ENCODE results near the gene KRT33B. TPM values are rescaled to one million over a fixed set of nuclear protein-coding genes. Genes with fewer than 3 reads are reported as not detected.
"Not testable (repeated sequence)": the region's sequence is repeated elsewhere in the genome, so short reads cannot be mapped to it uniquely, and the experiment has no call there.

KRT33B gene
- total and polyA plus RNA-seq, 3 experiments from 2014 or later = not detected

GRCh38 chr17:41396996-41397660 lies 27.5 kb upstream of the KRT33B start, which contains the start of gene KRT31:
Gene KRT31, minus strand, starts transcription at chr17:41397608. Its CDS starts 69 bp downstream, at chr17:41397539.
- peaks cover 5 to 28% of the 10 kb centered on the region in 2 donors for H3K27me3 Mint-ChIP-seq
- no peak within 1 kb of the TSS for H3K27ac ChIP-seq (ENCODE audit: low read depth, low read length)
- H3K9me3 Mint-ChIP-seq = no peaks in the 10 kb centered on the region
- no peak for DNase-seq
- POLR2A ChIA-PET = no interaction called here
- H3K4me3 Mint-ChIP-seq = no peak within 1 kb of the TSS
- H3K27ac Mint-ChIP-seq = no peak within 1 kb of the TSS
- H3K4me3 ChIP-seq (ENCODE audit: low read length) = no peak within 1 kb of the TSS
- H3K4me1 Mint-ChIP-seq = peaks cover 3 to 8% (median 5%) of the 10 kb centered on the region in 3 donors
- H3K36me3 Mint-ChIP-seq = peaks cover 0 to 4% (median 1%) of the 10 kb centered on the region in 3 donors
- no peaks in the 10 kb centered on the region for H3K27me3 ChIP-seq (ENCODE audit: insufficient read depth, low read length, poor library complexity, severe bottlenecking)
- H3K9me3 ChIP-seq (ENCODE audit: low read length) = no peaks in the 10 kb centered on the region
- H3K36me3 ChIP-seq (ENCODE audit: insufficient read depth, low read length) = no peaks in the 10 kb centered on the region
- CTCF ChIA-PET = no interaction called here
- no peaks in the 10 kb centered on the region for H3K4me1 ChIP-seq (ENCODE audit: insufficient read depth, low read length)

GRCh38 chr17:41396340-41396739 lies 26.7 kb upstream of the KRT33B start:
- DNase-seq = no peak
- Histone ChIP-seq H3K9me3 (ENCODE audit: low read length) (no peaks in the 10 kb centered on the region), H3K36me3 (ENCODE audit: insufficient read depth, low read length) (no peaks in the 10 kb centered on the region), H3K4me3 (ENCODE audit: low read length) (no peak overlapping the region), H3K27ac (ENCODE audit: low read depth, low read length) (no peak overlapping the region), H3K4me1 (ENCODE audit: insufficient read depth, low read length) (no peaks in the 10 kb centered on the region), H3K27me3 (ENCODE audit: insufficient read depth, low read length, poor library complexity, severe bottlenecking) (no peaks in the 10 kb centered on the region)
- Mint-ChIP-seq H3K27ac (peak overlapping the region in 1 of 8 donors; percentile 22), H3K36me3 (peaks cover 0 to 9% (median 1%) of the 10 kb centered on the region in 3 donors), H3K9me3 (no peaks in the 10 kb centered on the region), H3K27me3 (peaks cover 9 to 31% of the 10 kb centered on the region in 2 donors), H3K4me3 (no peak overlapping the region), H3K4me1 (peaks cover 3 to 6% (median 5%) of the 10 kb centered on the region in 3 donors)
- ChIA-PET CTCF (no interaction called here), POLR2A (interaction anchor here (0.7 kb wide), 1 partner anchor 62 kb away, joined by 5 read pairs; no protein-coding TSS in a partner anchor)

DNA sequence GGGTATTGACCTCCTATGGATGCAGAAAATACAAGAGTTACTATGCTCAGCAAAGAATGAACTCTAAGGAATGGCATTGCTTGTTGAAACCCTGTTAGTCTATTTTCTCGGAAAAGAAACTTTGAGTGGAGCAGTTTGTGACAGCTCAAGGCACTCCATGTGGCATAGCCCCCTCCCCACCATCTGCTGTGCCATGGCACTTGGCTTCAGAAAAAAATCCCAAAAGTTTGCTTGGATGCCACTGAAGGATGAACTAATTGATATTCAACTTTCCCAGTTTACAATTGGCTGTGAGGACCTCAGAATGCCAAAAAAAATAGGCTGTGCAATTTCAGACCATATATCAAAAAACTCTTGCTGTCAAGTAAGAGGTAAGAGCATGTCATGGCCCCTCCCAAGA lies 26.0 kb upstream of the KRT33B start:
- Histone ChIP-seq H3K36me3 (ENCODE audit: insufficient read depth, low read length) (no peaks in the 10 kb centered on the region), H3K9me3 (ENCODE audit: low read length) (no peaks in the 10 kb centered on the region), H3K4me3 (ENCODE audit: low read length) (no peak overlapping the region), H3K27ac (ENCODE audit: low read depth, low read length) (no peak overlapping the region), H3K27me3 (ENCODE audit: insufficient read depth, low read length, poor library complexity, severe bottlenecking) (no peaks in the 10 kb centered on the region), H3K4me1 (ENCODE audit: insufficient read depth, low read length) (no peaks in the 10 kb centered on the region)
- H3K4me3 Mint-ChIP-seq = no peak overlapping the region
- peaks cover 0 to 5% (median 1%) of the 10 kb centered on the region in 3 donors for H3K36me3 Mint-ChIP-seq
- CTCF ChIA-PET = no interaction called here
- no peaks in the 10 kb centered on the region for H3K9me3 Mint-ChIP-seq
- H3K4me1 Mint-ChIP-seq = peaks cover 3 to 6% (median 5%) of the 10 kb centered on the region in 3 donors
- no peak overlapping the region for H3K27ac Mint-ChIP-seq
- peaks cover 9 to 38% of the 10 kb centered on the region in 2 donors for H3K27me3 Mint-ChIP-seq
- POLR2A ChIA-PET = interaction anchor here (0.7 kb wide), 1 partner anchor 63 kb away, joined by 5 read pairs; no protein-coding TSS in a partner anchor
- no peak for DNase-seq

DNA sequence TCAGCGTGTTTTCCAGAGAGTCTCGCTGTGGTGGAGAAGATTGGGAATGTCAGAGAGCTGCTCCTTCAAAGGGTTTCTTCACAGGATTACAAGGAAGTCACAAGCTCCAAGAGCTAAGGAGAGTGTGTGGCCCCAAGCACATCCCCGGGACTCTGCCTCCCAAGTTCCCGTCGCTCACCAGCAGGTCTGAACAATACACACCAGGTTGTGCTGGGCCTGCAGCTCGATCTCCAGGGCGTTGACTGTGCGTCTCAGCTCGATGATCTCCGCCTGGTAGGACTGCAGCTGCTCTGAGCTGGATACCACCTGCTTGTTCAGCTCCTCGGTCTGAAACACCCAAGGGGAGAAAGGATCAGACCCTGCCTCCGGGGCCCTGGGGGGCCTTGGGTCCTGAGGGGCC lies 25.4 kb upstream of the KRT33B start:
- H3K4me3 Mint-ChIP-seq; H3K27ac Mint-ChIP-seq; H3K4me1 ChIP-seq (ENCODE audit: insufficient read depth, low read length); H3K36me3 Mint-ChIP-seq; H3K27ac ChIP-seq (ENCODE audit: low read depth, low read length); H3K4me1 Mint-ChIP-seq; H3K9me3 Mint-ChIP-seq; H3K27me3 ChIP-seq (ENCODE audit: insufficient read depth, low read length, poor library complexity, severe bottlenecking); DNase-seq; H3K4me3 ChIP-seq (ENCODE audit: low read length); CTCF ChIA-PET; H3K36me3 ChIP-seq (ENCODE audit: insufficient read depth, low read length); POLR2A ChIA-PET; H3K9me3 ChIP-seq (ENCODE audit: low read length): not testable (repeated sequence)
- H3K27me3 Mint-ChIP-seq = peaks cover 10 to 42% of the 10 kb centered on the region in 2 donors

GRCh38 chr17:41394254-41394996 lies 24.8 kb upstream of the KRT33B start:
- Mint-ChIP-seq H3K9me3 (no peaks in the 10 kb centered on the region), H3K27ac (no peak overlapping the region), H3K4me1 (peaks cover under 1 to 4% (median 4%) of the 10 kb centered on the region in 3 donors), H3K4me3 (no peak overlapping the region), H3K27me3 (peaks cover 14 to 44% of the 10 kb centered on the region in 2 donors), H3K36me3 (peaks cover 0 to 5% (median 2%) of the 10 kb centered on the region in 3 donors)
- Histone ChIP-seq H3K36me3 (ENCODE audit: insufficient read depth, low read length) (no peaks in the 10 kb centered on the region), H3K4me3 (ENCODE audit: low read length) (no peak overlapping the region), H3K4me1 (ENCODE audit: insufficient read depth, low read length) (no peaks in the 10 kb centered on the region), H3K9me3 (ENCODE audit: low read length) (no peaks in the 10 kb centered on the region), H3K27ac (ENCODE audit: low read depth, low read length) (no peak overlapping the region), H3K27me3 (ENCODE audit: insufficient read depth, low read length, poor library complexity, severe bottlenecking) (no peaks in the 10 kb centered on the region)
- CTCF ChIA-PET = no interaction called here
- POLR2A ChIA-PET = no interaction called here
- no peak for DNase-seq

- ChIA-PET POLR2A (no interaction called here), CTCF (no interaction called here)
- Histone ChIP-seq H3K4me1 (ENCODE audit: insufficient read depth, low read length) (no peaks in the 10 kb centered on the region), H3K9me3 (ENCODE audit: low read length) (no peaks in the 10 kb centered on the region), H3K4me3 (ENCODE audit: low read length) (no peak overlapping the region), H3K36me3 (ENCODE audit: insufficient read depth, low read length) (no peaks in the 10 kb centered on the region), H3K27me3 (ENCODE audit: insufficient read depth, low read length, poor library complexity, severe bottlenecking) (no peaks in the 10 kb centered on the region), H3K27ac (ENCODE audit: low read depth, low read length) (no peak overlapping the region)
- H3K27ac Mint-ChIP-seq = no peak overlapping the region
- peaks cover 0 to 3% (median 0%) of the 10 kb centered on the region in 5 donors for H3K9me3 Mint-ChIP-seq
- H3K4me1 Mint-ChIP-seq = peaks cover 0 to 3% (median 0%) of the 10 kb centered on the region in 3 donors
- H3K4me3 Mint-ChIP-seq = no peak overlapping the region
- H3K36me3 Mint-ChIP-seq = peaks cover 0 to 10% (median 2%) of the 10 kb centered on the region in 3 donors
- H3K27me3 Mint-ChIP-seq = peaks cover 12 to 40% of the 10 kb centered on the region in 2 donors
- no peak for DNase-seq
Observed at GRCh38 chr17:41393826-41394225, 24.2 kb upstream of the KRT33B start.

DNA sequence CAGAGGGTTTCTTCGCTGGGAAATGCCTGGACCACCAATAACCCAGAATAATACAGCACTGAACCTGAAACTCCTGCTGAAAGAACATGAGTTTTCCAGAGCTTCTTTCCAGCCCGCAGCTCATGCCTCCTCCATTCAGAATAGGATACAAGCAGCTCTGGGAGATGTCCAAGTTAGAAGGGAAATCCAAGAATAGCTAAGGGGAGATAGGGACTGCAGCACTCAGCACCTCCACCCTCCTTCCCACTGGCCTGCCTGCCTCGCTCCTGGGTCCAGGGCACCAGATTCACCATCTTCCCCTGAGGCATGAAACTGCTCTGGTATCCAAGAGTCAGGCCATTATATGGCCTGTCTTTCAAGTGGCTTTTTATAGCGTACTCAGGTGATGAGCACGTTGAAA lies 23.7 kb upstream of the KRT33B start:
- no peak overlapping the region for H3K4me3 Mint-ChIP-seq

GRCh38 chr17:41392278-41392677 lies 22.7 kb upstream of the KRT33B start:
- Mint-ChIP-seq H3K36me3 (peaks cover 0 to 15% (median 2%) of the 10 kb centered on the region in 3 donors), H3K4me1 (peaks cover 0 to 3% (median 0%) of the 10 kb centered on the region in 3 donors), H3K4me3 (no peak overlapping the region), H3K27me3 (peaks cover 12 to 42% of the 10 kb centered on the region in 2 donors), H3K27ac (no peak overlapping the region), H3K9me3 (peaks cover 3 to 7% (median 4%) of the 10 kb centered on the region in 5 donors)
- ChIA-PET CTCF (interaction anchor here (0.6 kb wide), 1 partner anchor 283 kb away, joined by 4 read pairs; no protein-coding TSS in a partner anchor), POLR2A (no interaction called here)
- no peaks in the 10 kb centered on the region for H3K9me3 ChIP-seq (ENCODE audit: low read length)
- no peaks in the 10 kb centered on the region for H3K36me3 ChIP-seq (ENCODE audit: insufficient read depth, low read length)
- no peak overlapping the region for H3K4me3 ChIP-seq (ENCODE audit: low read length)
- H3K27me3 ChIP-seq (ENCODE audit: insufficient read depth, low read length, poor library complexity, severe bottlenecking) = no peaks in the 10 kb centered on the region
- DNase-seq = no peak
- H3K4me1 ChIP-seq (ENCODE audit: insufficient read depth, low read length) = no peaks in the 10 kb centered on the region
- H3K27ac ChIP-seq (ENCODE audit: low read depth, low read length) = no peak overlapping the region

More for the DNA sequence above, 23.7 kb upstream of the KRT33B start:
- ChIA-PET POLR2A (no interaction called here), CTCF (no interaction called here)
- Mint-ChIP-seq H3K4me1 (peaks cover 0 to 3% (median 0%) of the 10 kb centered on the region in 3 donors), H3K27me3 (peaks cover 12 to 44% of the 10 kb centered on the region in 2 donors), H3K9me3 (peaks cover 0 to 3% (median 0%) of the 10 kb centered on the region in 5 donors), H3K27ac (no peak overlapping the region), H3K36me3 (peaks cover 0 to 12% (median 2%) of the 10 kb centered on the region in 3 donors)
- no peak for DNase-seq
- H3K27ac ChIP-seq (ENCODE audit: low read depth, low read length) = no peak overlapping the region
- H3K4me3 ChIP-seq (ENCODE audit: low read length) = no peak overlapping the region
- H3K4me1 ChIP-seq (ENCODE audit: insufficient read depth, low read length) = no peaks in the 10 kb centered on the region
- no peaks in the 10 kb centered on the region for H3K27me3 ChIP-seq (ENCODE audit: insufficient read depth, low read length, poor library complexity, severe bottlenecking)
- no peaks in the 10 kb centered on the region for H3K9me3 ChIP-seq (ENCODE audit: low read length)
- no peaks in the 10 kb centered on the region for H3K36me3 ChIP-seq (ENCODE audit: insufficient read depth, low read length)

All from CD8-positive, alpha-beta memory T cell (primary cell).